Testis (tissue), 3 donors: ENCODE results near the gene ITM2A. TPM values are rescaled to one million over a fixed set of nuclear protein-coding genes. Genes with fewer than 3 reads are reported as not detected.

Experiments
- DNase-seq: peaks from one replicate; pipeline ENCODE4 v3.0.0-alpha.2; 2019
- H3K27ac ChIP-seq, 2 donors: fragments of 200-600 bp; sonication (generic); one replicate each; pipeline ENCODE4 v1.5.1; 2019
- H3K27me3 ChIP-seq: fragments of 200-600 bp; sonication (generic); one replicate; pipeline ENCODE4 v1.5.1; 2019
- H3K36me3 ChIP-seq: fragments of 200-600 bp; sonication (generic); one replicate; pipeline ENCODE4 v1.5.1; 2017; ENCODE audit warnings: low read depth; ENCODE audit errors: missing control alignments
- H3K4me1 ChIP-seq: fragments of 200-600 bp; sonication (generic); one replicate; pipeline ENCODE4 v1.5.1; 2019
- H3K4me3 ChIP-seq, 2 donors: fragments of 200-600 bp; sonication (generic); one replicate each; pipeline ENCODE4 v1.5.1; 2017 to 2019
- H3K9me3 ChIP-seq: fragments of 200-600 bp; sonication (generic); one replicate; pipeline ENCODE4 v1.5.1; 2017
- POLR2A ChIP-seq: fragments of 450-650 bp; IDR thresholded peaks from one replicate; pipeline ENCODE4 v1.6.1; 2017; ENCODE audit warnings: antibody characterized with exemption, mild to moderate bottlenecking, moderate library complexity
- WGBS, 2 donors: methylation state at CpG; one replicate each; pipeline ENCODE4 v1.1.5; 2018; 5-methylcytosine and 5-hydroxymethylcytosine counted together
- intact Hi-C: fragments of 100-400 bp; cut with DNase I; formaldehyde crosslinking; loops from one replicate; pipeline ENCODE4 v1.15.1; 2023; ENCODE audit warnings: low total_unique reads
- polyA plus RNA-seq: library from polyadenylated mRNA; stranded (reverse); fragments of 350-450 nt; fragmentation: Illumina TruSeq; extraction: RNeasy Lipid Tissue Mini Kit (QIAGEN cat#74804); gene quantifications from one replicate; pipeline ENCODE4 v1.2.3, GENCODE V29; 2014; ENCODE audit warnings: low read depth, low replicate concordance; ENCODE audit not compliant: insufficient read depth
- total RNA-seq, 2 donors: library from RNA; depleted of rRNA; stranded (reverse); fragments of >200 nt; gene quantifications; one replicate each; pipeline ENCODE4 v1.2.3, GENCODE V29; 2016
- TF ChIP-seq, protein P1 (sequence below), 3 experiments: fragments of 450-650 bp in 2 of 3; fragments of 200-600 bp in 1 of 3; sonication (generic) in 1 of 3; IDR thresholded peaks; one replicate each; pipeline ENCODE4 v1.5.1; 2016 to 2019; ENCODE audit warnings: antibody characterized with exemption in 3 of 3, mild to moderate bottlenecking in 2 of 3, moderate library complexity in 1 of 3

Gene ITM2A
- total and polyA plus RNA-seq, 3 donors from 2014 or later = 6.8 to 45.1 (median 24.7) TPM

DNA sequence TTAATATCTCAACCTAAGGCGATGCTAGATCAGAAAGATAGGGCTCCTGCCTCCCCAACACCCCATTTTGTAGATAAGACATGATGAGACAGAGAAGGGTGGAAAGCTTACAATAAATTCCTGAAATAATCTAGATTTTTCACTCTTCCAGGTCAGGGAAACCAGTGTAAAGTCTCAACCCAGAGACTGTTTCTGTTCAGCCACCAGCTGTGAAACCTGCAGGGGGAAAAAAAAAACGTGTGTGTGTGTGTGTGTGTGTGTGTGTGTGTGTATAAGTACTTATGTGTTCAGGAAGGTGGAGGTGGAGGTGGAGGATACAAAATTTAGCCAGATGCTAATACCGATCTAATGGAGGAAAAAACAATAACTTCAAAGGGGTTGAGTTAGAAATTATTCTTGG, 773 bp upstream of the ITM2A start:
- peak overlapping the region in 1 of 2 donors; percentile 50 for H3K27ac ChIP-seq
- intact Hi-C loops = no loop called here
- WGBS, 2 donors = 25 to 36% methylated on average over 3 of the region's 3 CpGs

DNA sequence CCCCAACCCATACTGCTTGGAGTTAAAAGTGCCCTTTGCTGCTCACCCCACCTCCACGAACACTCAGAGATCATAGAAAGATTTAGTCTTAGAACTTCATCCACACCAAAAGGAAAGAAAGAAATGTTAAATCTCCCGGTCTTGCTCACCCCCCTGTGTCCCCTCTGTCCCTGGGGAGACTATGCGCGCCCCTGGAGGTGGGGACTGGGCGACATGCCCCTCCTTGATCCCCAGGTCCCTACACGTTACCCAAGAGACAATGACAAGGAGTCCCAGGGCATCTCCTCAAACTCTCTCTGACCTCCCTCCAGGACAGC, 620 bp downstream of the ITM2A start:
- WGBS, 2 donors = 0% methylated on average over 6 of the region's 6 CpGs
- intact Hi-C loops = no loop called here
- H3K27me3 ChIP-seq = no peaks in the 10 kb centered on the region

More for the DNA sequence above, 773 bp upstream of the ITM2A start:
- no peak for DNase-seq
- no peak overlapping the region for H3K4me3 ChIP-seq
- H3K36me3 ChIP-seq = no peaks in the 10 kb centered on the region
- TF ChIP-seq, protein P1, sequence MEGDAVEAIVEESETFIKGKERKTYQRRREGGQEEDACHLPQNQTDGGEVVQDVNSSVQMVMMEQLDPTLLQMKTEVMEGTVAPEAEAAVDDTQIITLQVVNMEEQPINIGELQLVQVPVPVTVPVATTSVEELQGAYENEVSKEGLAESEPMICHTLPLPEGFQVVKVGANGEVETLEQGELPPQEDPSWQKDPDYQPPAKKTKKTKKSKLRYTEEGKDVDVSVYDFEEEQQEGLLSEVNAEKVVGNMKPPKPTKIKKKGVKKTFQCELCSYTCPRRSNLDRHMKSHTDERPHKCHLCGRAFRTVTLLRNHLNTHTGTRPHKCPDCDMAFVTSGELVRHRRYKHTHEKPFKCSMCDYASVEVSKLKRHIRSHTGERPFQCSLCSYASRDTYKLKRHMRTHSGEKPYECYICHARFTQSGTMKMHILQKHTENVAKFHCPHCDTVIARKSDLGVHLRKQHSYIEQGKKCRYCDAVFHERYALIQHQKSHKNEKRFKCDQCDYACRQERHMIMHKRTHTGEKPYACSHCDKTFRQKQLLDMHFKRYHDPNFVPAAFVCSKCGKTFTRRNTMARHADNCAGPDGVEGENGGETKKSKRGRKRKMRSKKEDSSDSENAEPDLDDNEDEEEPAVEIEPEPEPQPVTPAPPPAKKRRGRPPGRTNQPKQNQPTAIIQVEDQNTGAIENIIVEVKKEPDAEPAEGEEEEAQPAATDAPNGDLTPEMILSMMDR (IDR thresholded peaks at IDR 0.05) = no peak
- TF ChIP-seq POLR2A = no peak
- H3K27me3 ChIP-seq = no peaks in the 10 kb centered on the region
- no peaks in the 10 kb centered on the region for H3K9me3 ChIP-seq
- H3K4me1 ChIP-seq = no peaks in the 10 kb centered on the region

DNA sequence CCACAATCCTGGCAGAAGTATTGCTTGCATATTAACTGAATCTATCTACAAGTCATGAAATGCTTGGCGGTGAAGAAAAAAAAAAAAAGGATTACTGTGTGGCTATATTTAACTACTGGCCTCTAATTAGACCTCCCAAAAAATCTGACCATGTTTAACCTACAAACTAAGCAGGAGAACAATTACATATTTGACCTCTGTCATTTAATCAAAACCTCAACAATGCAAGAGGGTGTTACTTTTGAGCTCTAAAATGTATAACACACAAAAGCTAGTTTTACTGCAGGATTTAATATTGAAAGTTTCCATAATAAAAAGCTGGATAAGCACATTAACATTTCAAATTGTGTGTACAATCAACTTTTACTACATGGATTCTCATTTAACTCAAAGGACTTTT, 1.5 kb downstream of the ITM2A start:
- no peak for DNase-seq
- no peaks in the 10 kb centered on the region for H3K36me3 ChIP-seq
- H3K4me3 ChIP-seq = no peak overlapping the region
- 39 to 60% methylated on average over 1 of the region's 1 CpG for WGBS, 2 donors
- no peaks in the 10 kb centered on the region for H3K4me1 ChIP-seq
- intact Hi-C loops = no loop called here
- H3K9me3 ChIP-seq = no peaks in the 10 kb centered on the region
- TF ChIP-seq, protein P1 (IDR thresholded peaks at IDR 0.05) = no peak
- TF ChIP-seq POLR2A = no peak
- no peaks in the 10 kb centered on the region for H3K27me3 ChIP-seq
- no peak overlapping the region for H3K27ac ChIP-seq

More for the DNA sequence above, 620 bp downstream of the ITM2A start:
- no peaks in the 10 kb centered on the region for H3K36me3 ChIP-seq
- no peaks in the 10 kb centered on the region for H3K4me1 ChIP-seq
- H3K9me3 ChIP-seq = no peaks in the 10 kb centered on the region
- DNase-seq = no peak
- peak overlapping the region; percentile 45 to 58 for H3K4me3 ChIP-seq
- peak overlapping the region; percentile 31 to 50 for H3K27ac ChIP-seq
- no peak for TF ChIP-seq POLR2A
- TF ChIP-seq, protein P1 (IDR thresholded peaks at IDR 0.05) = no peak

DNA sequence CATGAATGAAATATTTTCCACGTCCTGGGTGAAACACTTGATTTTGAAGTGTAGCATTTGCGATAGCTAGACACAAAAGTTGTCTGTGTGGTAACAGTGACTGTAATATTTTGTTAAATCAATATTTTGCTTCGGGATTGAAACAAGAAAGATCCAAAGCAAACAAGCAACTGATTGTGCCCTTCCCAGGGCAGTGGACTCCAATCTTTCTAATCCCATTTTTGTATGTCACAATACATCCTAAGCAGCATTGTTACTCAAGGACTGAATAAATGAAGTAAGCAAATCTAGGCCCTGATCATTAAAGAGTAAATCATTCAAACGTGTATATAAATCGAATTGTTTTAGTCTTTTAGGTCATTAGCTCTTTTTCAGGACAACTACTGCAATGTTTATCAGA, 2.8 kb downstream of the ITM2A start:
- H3K27me3 ChIP-seq = no peaks in the 10 kb centered on the region
- TF ChIP-seq, protein P1 (IDR thresholded peaks at IDR 0.05) = no peak
- no peak for TF ChIP-seq POLR2A
- WGBS, 2 donors = 68 to 85% methylated on average over 5 of the region's 5 CpGs

DNA sequence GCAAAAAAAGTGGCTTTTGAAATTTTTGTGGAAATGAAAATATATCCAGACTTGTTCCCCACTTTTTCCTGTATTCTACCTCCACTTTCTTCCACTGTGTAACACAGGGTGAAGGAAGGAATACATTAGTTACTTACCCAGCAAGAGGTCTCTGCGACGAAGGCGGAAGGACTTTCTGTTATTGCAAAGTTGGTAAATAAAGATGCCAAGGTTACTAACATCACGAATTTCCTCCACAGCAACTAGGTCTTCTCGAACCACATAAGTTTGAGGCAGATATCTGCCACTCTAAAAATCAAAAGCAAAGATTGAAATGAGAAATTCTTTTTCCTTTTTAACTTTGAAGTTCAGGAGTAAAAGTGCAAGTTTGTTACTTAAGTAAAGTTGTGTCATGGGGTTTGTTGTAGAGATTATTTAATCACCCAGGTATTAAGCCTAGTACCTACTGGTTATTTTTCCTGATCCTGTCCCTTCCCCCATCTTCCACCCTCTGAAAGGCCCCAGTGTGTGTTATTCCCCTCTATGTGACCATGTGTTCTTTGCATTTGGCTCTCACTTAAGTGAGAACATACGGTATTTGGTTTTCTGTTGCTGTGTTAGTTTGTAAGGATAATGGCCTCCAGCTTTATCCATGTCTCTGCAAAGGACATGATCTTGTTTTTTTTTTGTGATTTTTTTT, 5.8 kb downstream of the ITM2A start:
- 91 to 92% methylated on average over 6 of the region's 6 CpGs for WGBS, 2 donors
- intact Hi-C loops = no loop called here
- Histone ChIP-seq H3K9me3 (no peaks in the 10 kb centered on the region), H3K4me3 (no peak overlapping the region), H3K4me1 (no peaks in the 10 kb centered on the region), H3K27me3 (no peaks in the 10 kb centered on the region), H3K27ac (no peak overlapping the region), H3K36me3 (no peaks in the 10 kb centered on the region)
- DNase-seq = no peak
- no peak for TF ChIP-seq POLR2A
- TF ChIP-seq, protein P1 (IDR thresholded peaks at IDR 0.05) = no peak

More for the DNA sequence above, 2.8 kb downstream of the ITM2A start:
- H3K9me3 ChIP-seq = no peaks in the 10 kb centered on the region
- H3K4me3 ChIP-seq = no peak overlapping the region
- no peaks in the 10 kb centered on the region for H3K36me3 ChIP-seq
- intact Hi-C loops = no loop called here
- H3K4me1 ChIP-seq = no peaks in the 10 kb centered on the region
- H3K27ac ChIP-seq = no peak overlapping the region
- DNase-seq = no peak
